PC-9 (cell line): Measurements from ENCODE around the gene C2CD4C. TPM values are rescaled to one million over a fixed set of nuclear protein-coding genes. Genes with fewer than 3 reads are reported as not detected.

Source experiments
- BruUV-seq: library from RNA; stranded (reverse); fragments of 400-500 nt; replicated peaks from 2 replicates; lab custom pipeline; 2021; lab: Mats Ljungman, UMichigan
- CTCF ChIA-PET: fragments of 300-600 bp; sonication (Branson Sonifier 250); formaldehyde crosslinking; loops from one replicate; lab custom pipeline; 2022; ENCODE audit warnings: antibody characterized with exemption; lab: Charles Lee
- POLR2A ChIA-PET: fragments of 300-600 bp; sonication (Branson Sonifier 250); formaldehyde crosslinking; loops from one replicate; lab custom pipeline; 2022; ENCODE audit warnings: antibody characterized with exemption; ENCODE audit not compliant: unreplicated experiment; lab: Charles Lee
- DNase-seq, 2 experiments: peaks; one replicate each; pipeline versions ENCODE4 v3.0.0 to v3.0.0-alpha.2; 2015 to 2022; ENCODE audit warnings: mixed read lengths in 1 of 2
- H2AFZ ChIP-seq: fragments of 200-600 bp; sonication (generic); 2 replicates; pipeline ENCODE4 v1.8.1; 2017; ENCODE audit warnings: antibody characterized with exemption
- H3F3A ChIP-seq: fragments of 200-600 bp; sonication (generic); 2 replicates; pipeline ENCODE4 v1.8.1; 2017; ENCODE audit warnings: antibody characterized with exemption, mild to moderate bottlenecking, low read depth; ENCODE audit not compliant: insufficient read depth
- H3K27ac ChIP-seq: fragments of 200-600 bp; sonication (generic); 2 replicates; pipeline ENCODE4 v1.6.1; 2016; ENCODE audit warnings: mixed run types
- H3K27me3 ChIP-seq: fragments of 200-600 bp; sonication (generic); 2 replicates; pipeline ENCODE4 v1.6.1; 2016; ENCODE audit warnings: low read depth, mixed run types; ENCODE audit not compliant: insufficient read depth
- H3K36me3 ChIP-seq: fragments of 200-600 bp; sonication (generic); 2 replicates; pipeline ENCODE4 v1.6.1; 2016; ENCODE audit warnings: low read depth, mixed run types
- H3K4me1 ChIP-seq: fragments of 200-600 bp; sonication (generic); replicated peaks from 2 replicates; pipeline ENCODE4 v1.6.1; 2016; ENCODE audit warnings: mixed run types; ENCODE audit not compliant: insufficient read depth
- H3K4me2 ChIP-seq: fragments of 200-600 bp; sonication (generic); 2 replicates; pipeline ENCODE4 v1.6.1; 2017; ENCODE audit warnings: mixed run types
- H3K4me3 ChIP-seq: fragments of 200-600 bp; sonication (generic); 2 replicates; pipeline ENCODE4 v1.6.1; 2016; ENCODE audit warnings: mixed run types
- H3K79me2 ChIP-seq: fragments of 200-600 bp; sonication (generic); 2 replicates; pipeline ENCODE4 v1.6.1; 2017; ENCODE audit warnings: low read depth, mixed run types
- H3K9me2 ChIP-seq: fragments of 200-600 bp; sonication (generic); 2 replicates; pipeline ENCODE4 v1.8.1; 2017; ENCODE audit warnings: mild to moderate bottlenecking; ENCODE audit not compliant: insufficient read depth
- H3K9me3 ChIP-seq: fragments of 200-600 bp; sonication (generic); 2 replicates; pipeline ENCODE4 v1.8.1; 2016; ENCODE audit warnings: low read depth; ENCODE audit not compliant: insufficient read depth
- H4K20me1 ChIP-seq: fragments of 200-600 bp; sonication (generic); 2 replicates; pipeline ENCODE4 v1.8.1; 2017; ENCODE audit not compliant: insufficient read depth
- EZH2 ChIP-seq: fragments of 200-600 bp; sonication (generic); IDR thresholded peaks from 2 replicates; pipeline ENCODE4 v1.8.0; 2017; ENCODE audit warnings: antibody characterized with exemption, low read depth
- intact Hi-C: fragments of 100-400 bp; cut with micrococcal nuclease; formaldehyde crosslinking; loops from one replicate; pipeline ENCODE4 v1.10.0; 2022; ENCODE audit not compliant: unreplicated experiment
- total RNA-seq: library from RNA; stranded (reverse); gene quantifications from 2 replicates; pipeline ENCODE4 v1.2.3, GENCODE V29; 2021
- TF ChIP-seq, protein P1 (sequence below): fragments of 200-600 bp; sonication (generic); conservative IDR thresholded peaks from 2 replicates; pipeline ENCODE4 v1.6.1; 2017; ENCODE audit warnings: mixed run types, antibody characterized with exemption, mild to moderate bottlenecking, moderate library complexity

The C2CD4C gene
- total RNA-seq, 1 experiment from 2014 or later = 1.2 TPM

DNA sequence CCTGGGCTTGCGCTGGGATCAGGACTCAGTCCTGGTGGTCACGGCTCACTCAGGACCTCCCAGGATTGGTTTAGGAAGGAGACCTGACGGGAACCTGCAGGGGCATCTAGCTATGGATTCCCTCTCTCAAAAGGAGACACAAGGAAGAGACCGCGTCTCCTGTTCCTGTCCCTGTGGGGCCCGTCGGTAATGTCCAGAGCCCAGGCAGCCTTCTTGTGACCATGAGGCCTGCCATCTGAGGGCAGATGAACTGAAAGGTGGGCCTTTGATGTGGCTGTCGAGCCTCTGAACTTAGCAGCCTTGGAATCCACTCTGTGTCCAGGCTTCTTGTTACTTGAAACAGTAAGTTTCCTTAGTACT, 32.9 kb downstream of the C2CD4C start:
- no peaks in the 10 kb centered on the region for H3K79me2 ChIP-seq
- ChIA-PET POLR2A (no interaction called here), CTCF (no interaction called here)
- no peaks in the 10 kb centered on the region for H3K36me3 ChIP-seq
- H3K4me2 ChIP-seq = no peak overlapping the region
- intact Hi-C loops = no loop called here
- H3K4me3 ChIP-seq = no peak overlapping the region
- no peak overlapping the region for H2AFZ ChIP-seq
- peaks cover 77% of the 10 kb centered on the region for H3K27me3 ChIP-seq
- DNase-seq = no peak
- H3K27ac ChIP-seq = no peak overlapping the region
- no peaks in the 10 kb centered on the region for H3K9me3 ChIP-seq
- no TSS peak for BruUV-seq
- H3K4me1 ChIP-seq = no peaks in the 10 kb centered on the region
- H3F3A ChIP-seq = no peaks in the 10 kb centered on the region
- no peaks in the 10 kb centered on the region for H3K9me2 ChIP-seq
- H4K20me1 ChIP-seq = no peaks in the 10 kb centered on the region
- TF ChIP-seq, protein P1, sequence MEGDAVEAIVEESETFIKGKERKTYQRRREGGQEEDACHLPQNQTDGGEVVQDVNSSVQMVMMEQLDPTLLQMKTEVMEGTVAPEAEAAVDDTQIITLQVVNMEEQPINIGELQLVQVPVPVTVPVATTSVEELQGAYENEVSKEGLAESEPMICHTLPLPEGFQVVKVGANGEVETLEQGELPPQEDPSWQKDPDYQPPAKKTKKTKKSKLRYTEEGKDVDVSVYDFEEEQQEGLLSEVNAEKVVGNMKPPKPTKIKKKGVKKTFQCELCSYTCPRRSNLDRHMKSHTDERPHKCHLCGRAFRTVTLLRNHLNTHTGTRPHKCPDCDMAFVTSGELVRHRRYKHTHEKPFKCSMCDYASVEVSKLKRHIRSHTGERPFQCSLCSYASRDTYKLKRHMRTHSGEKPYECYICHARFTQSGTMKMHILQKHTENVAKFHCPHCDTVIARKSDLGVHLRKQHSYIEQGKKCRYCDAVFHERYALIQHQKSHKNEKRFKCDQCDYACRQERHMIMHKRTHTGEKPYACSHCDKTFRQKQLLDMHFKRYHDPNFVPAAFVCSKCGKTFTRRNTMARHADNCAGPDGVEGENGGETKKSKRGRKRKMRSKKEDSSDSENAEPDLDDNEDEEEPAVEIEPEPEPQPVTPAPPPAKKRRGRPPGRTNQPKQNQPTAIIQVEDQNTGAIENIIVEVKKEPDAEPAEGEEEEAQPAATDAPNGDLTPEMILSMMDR = no peak
- no peak for TF ChIP-seq EZH2

- H3K27me3 ChIP-seq = peaks cover 82% of the 10 kb centered on the region
- BruUV-seq = no TSS peak
- H3K36me3 ChIP-seq = no peaks in the 10 kb centered on the region
- H3K4me2 ChIP-seq = no peak overlapping the region
- no peaks in the 10 kb centered on the region for H3K79me2 ChIP-seq
- no peak overlapping the region for H3K27ac ChIP-seq
- intact Hi-C loops = no loop called here
- DNase-seq = no peak
- POLR2A ChIA-PET = no interaction called here
- CTCF ChIA-PET = no interaction called here
- TF ChIP-seq, protein P1 = no peak
- no peak for TF ChIP-seq EZH2
- no peak overlapping the region for H3K4me3 ChIP-seq
- no peaks in the 10 kb centered on the region for H3F3A ChIP-seq
- H3K9me3 ChIP-seq = no peaks in the 10 kb centered on the region
- no peaks in the 10 kb centered on the region for H3K9me2 ChIP-seq
- H3K4me1 ChIP-seq = no peaks in the 10 kb centered on the region
- no peaks in the 10 kb centered on the region for H4K20me1 ChIP-seq
- H2AFZ ChIP-seq = no peak overlapping the region
Measured at GRCh38 chr19:375395-376110, 33.4 kb downstream of the C2CD4C start.

DNA sequence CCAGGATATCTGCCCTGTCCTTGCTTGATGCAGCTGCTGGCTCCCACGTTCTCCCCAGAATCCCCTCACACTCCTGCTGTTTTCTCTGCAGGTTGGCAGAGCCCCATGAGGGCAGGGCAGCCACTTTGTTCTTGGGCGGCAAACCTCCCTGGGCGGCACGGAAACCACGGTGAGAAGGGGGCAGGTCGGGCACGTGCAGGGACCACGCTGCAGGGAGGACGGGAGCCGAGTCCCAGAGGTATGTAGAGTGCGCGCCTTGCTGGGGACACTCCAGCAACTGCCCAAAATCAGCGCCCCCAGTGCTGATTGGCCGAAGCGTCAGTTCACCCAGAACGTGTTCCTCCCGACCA, 34.1 kb downstream of the C2CD4C start:
- H4K20me1 ChIP-seq = no peaks in the 10 kb centered on the region
- TF ChIP-seq EZH2 = no peak
- TF ChIP-seq, protein P1 = no peak
- BruUV-seq = no TSS peak
- H3K27me3 ChIP-seq = peaks cover 83% of the 10 kb centered on the region
- H3K9me2 ChIP-seq = no peaks in the 10 kb centered on the region
- H2AFZ ChIP-seq = no peak overlapping the region
- no peaks in the 10 kb centered on the region for H3K9me3 ChIP-seq
- no peak overlapping the region for H3K4me2 ChIP-seq
- ChIA-PET CTCF (no interaction called here), POLR2A (no interaction called here)
- intact Hi-C loops = no loop called here
- no peaks in the 10 kb centered on the region for H3K36me3 ChIP-seq
- H3K27ac ChIP-seq = no peak overlapping the region
- H3K4me1 ChIP-seq = no peaks in the 10 kb centered on the region
- no peak overlapping the region for H3K4me3 ChIP-seq
- H3K79me2 ChIP-seq = no peaks in the 10 kb centered on the region
- no peak for DNase-seq
- no peaks in the 10 kb centered on the region for H3F3A ChIP-seq
